MCF 10A (cell line): ENCODE data around the gene CCL2. TPM values are rescaled to one million over a fixed set of nuclear protein-coding genes. Genes with fewer than 3 reads are reported as not detected.

Source experiments
- BruUV-seq: library from RNA; stranded (reverse); fragments of 400-500 nt; replicated peaks from 2 replicates; lab custom pipeline; 2021; lab: Mats Ljungman, UMichigan
- CTCF ChIA-PET: fragments of 300-600 bp; sonication (Branson Sonifier 250); formaldehyde crosslinking; extraction: SDS; loops from one replicate; lab custom pipeline; 2021; ENCODE audit warnings: antibody characterized with exemption, inconsistent platforms; lab: Yijun Ruan, JAX
- POLR2A ChIA-PET: fragments of 300-600, 350-650 bp; sonication (Branson Sonifier 250); formaldehyde crosslinking; extraction: SDS; loops from one replicate; lab custom pipeline; 2020; ENCODE audit warnings: antibody characterized with exemption, inconsistent platforms; lab: Yijun Ruan, JAX
- DNase-seq: peaks from one replicate; pipeline ENCODE4 v3.0.0-alpha.2; 2018; ENCODE audit not compliant: unreplicated experiment
- H3K27ac Mint-ChIP-seq: one replicate; pipeline ENCODE4 v1.8.0; 2022; ENCODE audit warnings: mild to moderate bottlenecking, low read depth, mixed read lengths; ENCODE audit not compliant: unreplicated experiment
- H3K27me3 Mint-ChIP-seq: one replicate; pipeline ENCODE4 v1.8.0; 2022; ENCODE audit warnings: mixed read lengths; ENCODE audit not compliant: insufficient read depth, unreplicated experiment
- H3K36me3 Mint-ChIP-seq: one replicate; pipeline ENCODE4 v1.8.0; 2022; ENCODE audit warnings: mild to moderate bottlenecking, moderate library complexity, mixed read lengths; ENCODE audit not compliant: insufficient read depth, unreplicated experiment
- H3K4me1 Mint-ChIP-seq: one replicate; pipeline ENCODE4 v1.8.0; 2022; ENCODE audit warnings: mixed read lengths; ENCODE audit not compliant: insufficient read depth, unreplicated experiment
- H3K4me3 Mint-ChIP-seq: one replicate; pipeline ENCODE4 v1.8.0; 2022; ENCODE audit warnings: mild to moderate bottlenecking, moderate library complexity, mixed read lengths; ENCODE audit not compliant: unreplicated experiment
- H3K9me3 Mint-ChIP-seq: one replicate; pipeline ENCODE4 v1.8.0; 2022; ENCODE audit warnings: mixed read lengths; ENCODE audit not compliant: unreplicated experiment
- intact Hi-C: fragments of 100-400 bp; cut with micrococcal nuclease; formaldehyde crosslinking; loops from 2 replicates; pipeline ENCODE4 v1.14.1; 2022
- total RNA-seq: library from RNA; stranded (reverse); gene quantifications from 2 replicates; pipeline ENCODE4 v1.2.3, GENCODE V29; 2022
- TF ChIP-seq, protein P1 (sequence below): fragments of 200-600 bp; IDR thresholded peaks from one replicate; pipeline ENCODE4 v1.8.0; 2022; ENCODE audit warnings: antibody characterized with exemption, mild to moderate bottlenecking; ENCODE audit not compliant: unreplicated experiment

The CCL2 gene
- total RNA-seq, 1 experiment from 2014 or later, result 1.0 TPM

- POLR2A ChIA-PET, result no interaction called here
- intact Hi-C loops, result loop anchor here (10.0 kb wide), 1 partner anchor 56 kb away; no protein-coding TSS in a partner anchor
- no peak for DNase-seq
These were observed 5.8 kb downstream of the CCL2 start for GRCh38 chr17:34260861-34261260.

DNA sequence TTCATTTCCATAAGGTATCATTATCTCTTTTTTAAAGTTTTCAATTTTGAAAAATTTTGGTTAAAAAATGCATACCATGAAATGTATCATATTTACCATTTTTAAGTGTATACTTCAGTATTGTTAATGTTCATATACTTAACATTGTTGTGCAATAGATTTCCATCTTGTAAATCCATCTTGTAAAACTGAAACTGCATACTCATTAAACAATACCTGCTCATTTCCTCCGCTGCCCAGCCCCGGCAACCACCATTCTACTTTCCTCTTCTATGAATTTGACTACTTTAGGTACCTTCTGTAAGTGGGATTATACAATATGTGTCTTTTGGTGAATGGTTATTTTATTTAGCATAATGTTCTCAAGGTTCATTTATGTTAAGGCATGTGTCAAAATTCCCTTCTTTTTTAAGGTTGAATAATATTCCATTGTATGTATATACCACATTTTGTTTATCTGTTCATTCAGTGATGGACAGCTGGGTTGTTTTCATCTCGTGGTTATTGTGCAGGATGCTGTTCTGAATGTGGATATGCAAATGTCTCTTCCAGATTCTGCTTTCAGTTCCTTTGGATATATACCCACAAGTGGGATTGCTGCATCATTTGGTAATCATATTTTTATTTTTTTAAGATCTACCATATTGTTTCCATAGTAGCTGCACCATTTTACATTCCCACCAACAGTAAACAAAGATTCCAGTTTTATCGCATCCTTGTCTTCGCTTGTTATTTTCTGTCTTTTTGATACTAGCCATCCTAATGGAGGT lies 6.7 kb downstream of the CCL2 start:
- Mint-ChIP-seq H3K27me3 (peaks cover 15% of the 10 kb centered on the region), H3K9me3 (no peaks in the 10 kb centered on the region), H3K27ac (no peak overlapping the region), H3K36me3 (no peaks in the 10 kb centered on the region), H3K4me3 (no peak overlapping the region), H3K4me1 (peaks cover 12% of the 10 kb centered on the region)
- intact Hi-C loops, result loop anchor here (10.0 kb wide), 1 partner anchor 57 kb away; no protein-coding TSS in a partner anchor
- CTCF ChIA-PET, result no interaction called here
- no TSS peak for BruUV-seq
- POLR2A ChIA-PET, result no interaction called here
- TF ChIP-seq, protein P1, sequence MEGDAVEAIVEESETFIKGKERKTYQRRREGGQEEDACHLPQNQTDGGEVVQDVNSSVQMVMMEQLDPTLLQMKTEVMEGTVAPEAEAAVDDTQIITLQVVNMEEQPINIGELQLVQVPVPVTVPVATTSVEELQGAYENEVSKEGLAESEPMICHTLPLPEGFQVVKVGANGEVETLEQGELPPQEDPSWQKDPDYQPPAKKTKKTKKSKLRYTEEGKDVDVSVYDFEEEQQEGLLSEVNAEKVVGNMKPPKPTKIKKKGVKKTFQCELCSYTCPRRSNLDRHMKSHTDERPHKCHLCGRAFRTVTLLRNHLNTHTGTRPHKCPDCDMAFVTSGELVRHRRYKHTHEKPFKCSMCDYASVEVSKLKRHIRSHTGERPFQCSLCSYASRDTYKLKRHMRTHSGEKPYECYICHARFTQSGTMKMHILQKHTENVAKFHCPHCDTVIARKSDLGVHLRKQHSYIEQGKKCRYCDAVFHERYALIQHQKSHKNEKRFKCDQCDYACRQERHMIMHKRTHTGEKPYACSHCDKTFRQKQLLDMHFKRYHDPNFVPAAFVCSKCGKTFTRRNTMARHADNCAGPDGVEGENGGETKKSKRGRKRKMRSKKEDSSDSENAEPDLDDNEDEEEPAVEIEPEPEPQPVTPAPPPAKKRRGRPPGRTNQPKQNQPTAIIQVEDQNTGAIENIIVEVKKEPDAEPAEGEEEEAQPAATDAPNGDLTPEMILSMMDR, result no peak
- no peak for DNase-seq

More at GRCh38 chr17:34260861-34261260, 5.8 kb downstream of the CCL2 start:
- H3K4me3 Mint-ChIP-seq, result no peak overlapping the region
- H3K36me3 Mint-ChIP-seq, result no peaks in the 10 kb centered on the region
- no TSS peak for BruUV-seq
- H3K27me3 Mint-ChIP-seq, result peaks cover 12% of the 10 kb centered on the region
- TF ChIP-seq, protein P1, result no peak
- CTCF ChIA-PET, result no interaction called here
- H3K4me1 Mint-ChIP-seq, result peaks cover 12% of the 10 kb centered on the region
- H3K9me3 Mint-ChIP-seq, result no peaks in the 10 kb centered on the region
- H3K27ac Mint-ChIP-seq, result no peak overlapping the region

- no peaks in the 10 kb centered on the region for H3K9me3 Mint-ChIP-seq
- no peak overlapping the region for H3K4me3 Mint-ChIP-seq
- H3K4me1 Mint-ChIP-seq, result peaks cover 6% of the 10 kb centered on the region
- peaks cover 25% of the 10 kb centered on the region for H3K27me3 Mint-ChIP-seq
- intact Hi-C loops, result loop anchor here (10.0 kb wide), 1 partner anchor 61 kb away; no protein-coding TSS in a partner anchor
- TF ChIP-seq, protein P1, result no peak
- CTCF ChIA-PET, result interaction anchor here (0.6 kb wide), 1 partner anchor 10 kb away, joined by 3 read pairs; no protein-coding TSS in a partner anchor
- no TSS peak for BruUV-seq
- POLR2A ChIA-PET, result no interaction called here
- no peak overlapping the region for H3K27ac Mint-ChIP-seq
- DNase-seq, result no peak
- H3K36me3 Mint-ChIP-seq, result no peaks in the 10 kb centered on the region
These were observed 10.6 kb downstream of the CCL2 start for GRCh38 chr17:34265711-34266110.

GRCh38 chr17:34269969-34270368 lies 14.9 kb downstream of the CCL2 start, which contains the start of gene CCL7:
Gene CCL7, plus strand, starts transcription at chr17:34270221. Its CDS starts 70 bp downstream, at chr17:34270291.
- no peak for DNase-seq
- H3K4me3 Mint-ChIP-seq, result no peak within 1 kb of the TSS
- H3K4me1 Mint-ChIP-seq, result peaks cover 6% of the 10 kb centered on the region
- TF ChIP-seq, protein P1, result no peak
- POLR2A ChIA-PET, result no interaction called here
- H3K27me3 Mint-ChIP-seq, result peaks cover 21% of the 10 kb centered on the region
- no TSS peak for BruUV-seq
- H3K36me3 Mint-ChIP-seq, result no peaks in the 10 kb centered on the region
- peaks cover 7% of the 10 kb centered on the region for H3K9me3 Mint-ChIP-seq
- no peak within 1 kb of the TSS for H3K27ac Mint-ChIP-seq
- intact Hi-C loops, result loop anchor here (10.0 kb wide), 1 partner anchor 65 kb away; no protein-coding TSS in a partner anchor
- CTCF ChIA-PET, result interaction anchor here (0.7 to 1.0 kb wide), 3 partner anchors 18 to 719 kb away, joined by 3 read pairs; no protein-coding TSS in a partner anchor
